GM19395 (cell line): ENCODE results near the gene ESPL1.
"Not testable (repeated sequence)": the region's sequence is repeated elsewhere in the genome, so short reads cannot be mapped to it uniquely, and the experiment has no call there.

Experiments used
- ATAC-seq: cut with Tn5 transposase; IDR thresholded peaks from one replicate; pipeline ENCODE4 v1.9.1; 2021; ENCODE audit warnings: mild to moderate bottlenecking, moderate library complexity; ENCODE audit not compliant: unreplicated experiment

Gene ESPL1

DNA sequence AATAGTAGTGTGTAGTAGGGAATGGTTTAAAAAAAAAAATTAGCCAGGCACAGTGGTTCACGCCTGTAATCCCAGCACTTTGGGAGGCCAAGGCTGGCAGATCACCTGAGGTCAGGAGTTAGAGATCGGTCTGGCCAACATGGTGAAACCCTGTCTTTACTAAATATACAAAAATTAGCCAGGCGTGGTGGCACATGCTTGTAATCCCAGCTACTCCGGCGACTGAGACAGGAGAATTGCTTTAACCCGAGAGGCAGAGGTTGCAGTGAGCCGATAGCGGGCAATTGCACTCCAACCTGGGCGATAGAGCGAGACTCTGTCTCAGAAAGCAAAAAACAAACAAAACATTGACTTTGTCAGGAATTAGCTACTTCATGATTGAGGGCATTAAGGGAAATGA is 29.0 kb downstream of the ESPL1 start:
- ATAC-seq: not testable (repeated sequence)

DNA sequence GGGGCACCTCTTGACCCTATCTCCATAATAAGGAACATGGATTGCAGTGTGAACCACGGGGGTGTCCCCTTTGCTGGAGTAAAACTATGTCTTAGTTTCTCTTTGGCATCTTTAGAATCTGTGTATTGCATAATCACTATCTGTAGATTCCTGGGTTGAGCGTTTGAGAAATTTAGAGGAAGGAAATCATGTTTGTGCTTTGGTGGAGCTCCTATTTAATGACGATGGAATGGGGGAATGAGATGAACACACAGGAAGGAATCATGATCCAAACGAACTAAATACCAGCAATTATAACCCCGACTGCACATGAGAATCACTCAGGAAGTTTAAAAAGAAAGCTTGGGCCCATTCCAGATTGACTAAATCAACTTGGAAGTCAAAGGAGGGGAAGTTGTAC is 30.1 kb downstream of the ESPL1 start:
- ATAC-seq: no peak

DNA sequence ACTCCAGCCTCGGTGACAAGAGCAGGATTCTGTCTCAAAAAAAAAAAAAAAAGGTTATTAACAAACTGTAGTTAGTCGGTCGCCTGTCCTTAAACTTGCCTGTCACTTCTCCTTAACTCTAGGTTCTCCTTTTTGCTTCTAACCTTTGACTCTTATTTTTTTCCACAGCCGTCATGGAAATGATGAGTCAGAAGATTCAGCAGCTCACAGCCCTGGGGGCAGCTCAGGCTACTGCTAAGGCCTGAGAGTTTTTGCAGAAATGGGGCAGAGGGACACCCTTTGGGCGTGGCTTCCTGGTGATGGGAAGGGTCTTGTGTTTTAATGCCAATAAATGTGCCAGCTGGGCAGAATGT is 31.0 kb downstream of the ESPL1 start:
- ATAC-seq: no peak

DNA sequence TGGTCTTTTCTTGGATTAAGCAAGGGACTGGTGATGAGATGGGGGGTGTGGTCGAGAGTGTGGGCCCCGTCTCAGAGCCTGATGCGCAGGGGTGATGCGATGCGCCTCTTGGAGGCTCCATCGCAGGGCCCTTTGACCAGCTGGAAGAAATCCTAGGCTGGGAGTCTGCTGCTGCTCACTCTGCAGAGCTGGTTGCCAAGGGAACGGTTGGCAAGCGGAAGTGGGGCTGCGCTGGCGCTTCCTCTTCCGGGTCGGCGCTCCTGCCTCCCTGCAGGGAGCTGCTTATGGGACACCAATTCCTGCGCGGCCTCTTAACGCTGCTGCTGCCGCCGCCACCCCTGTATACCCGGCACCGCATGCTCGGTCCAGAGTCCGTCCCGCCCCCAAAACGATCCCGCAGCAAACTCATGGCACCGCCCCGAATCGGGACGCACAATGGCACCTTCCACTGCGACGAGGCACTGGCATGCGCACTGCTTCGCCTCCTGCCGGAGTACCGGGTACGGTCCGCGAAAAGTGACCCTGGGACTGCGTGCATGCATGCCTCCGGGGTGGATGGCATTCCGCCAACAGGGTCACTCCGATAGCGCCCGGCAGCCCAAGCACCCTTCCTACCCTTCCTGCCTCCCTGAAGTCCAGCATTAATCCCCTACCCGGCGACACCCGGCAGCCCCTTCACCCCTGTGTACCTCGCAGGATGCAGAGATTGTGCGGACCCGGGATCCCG is 31.5 kb downstream of the ESPL1 start, which contains the start of gene MYG1:
Gene MYG1, plus strand, starts transcription at position 242 of the 727 bp plus-strand sequence. Its CDS starts 43 bp downstream, at position 285.
- ATAC-seq: peak; percentile 77

DNA sequence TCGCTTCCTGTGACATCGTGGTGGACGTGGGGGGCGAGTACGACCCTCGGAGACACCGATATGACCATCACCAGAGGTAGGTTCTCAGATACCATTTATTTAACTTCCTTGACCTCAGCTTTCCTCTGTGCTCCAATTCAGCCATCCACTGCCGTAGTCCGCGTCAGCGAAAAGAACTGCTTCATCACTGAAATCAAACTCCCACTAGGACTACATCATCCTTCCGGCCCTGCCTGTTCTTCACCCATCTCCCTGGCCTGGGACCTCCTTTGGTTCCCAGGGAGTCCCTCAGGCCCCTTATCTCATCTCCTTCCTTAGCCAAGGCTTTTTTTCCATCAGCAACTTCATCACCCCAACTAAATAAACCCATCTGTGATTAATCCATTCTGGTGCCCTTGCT is 32.1 kb downstream of the ESPL1 start:
- ATAC-seq: no peak

DNA sequence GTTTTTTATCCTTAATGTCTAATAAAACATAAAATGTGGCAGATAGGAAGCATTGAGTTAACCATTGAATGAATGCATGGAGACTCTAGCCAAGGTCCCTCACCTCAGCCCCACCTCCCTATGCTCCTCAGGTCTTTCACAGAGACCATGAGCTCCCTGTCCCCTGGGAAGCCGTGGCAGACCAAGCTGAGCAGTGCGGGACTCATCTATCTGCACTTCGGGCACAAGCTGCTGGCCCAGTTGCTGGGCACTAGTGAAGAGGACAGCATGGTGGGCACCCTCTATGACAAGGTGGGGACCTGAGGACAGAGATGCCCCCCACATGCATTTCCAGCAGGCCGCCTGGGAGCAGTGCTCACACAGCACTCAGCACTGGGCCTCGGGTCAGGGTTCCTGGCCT is 34.8 kb downstream of the ESPL1 start:
- no peak for ATAC-seq

DNA sequence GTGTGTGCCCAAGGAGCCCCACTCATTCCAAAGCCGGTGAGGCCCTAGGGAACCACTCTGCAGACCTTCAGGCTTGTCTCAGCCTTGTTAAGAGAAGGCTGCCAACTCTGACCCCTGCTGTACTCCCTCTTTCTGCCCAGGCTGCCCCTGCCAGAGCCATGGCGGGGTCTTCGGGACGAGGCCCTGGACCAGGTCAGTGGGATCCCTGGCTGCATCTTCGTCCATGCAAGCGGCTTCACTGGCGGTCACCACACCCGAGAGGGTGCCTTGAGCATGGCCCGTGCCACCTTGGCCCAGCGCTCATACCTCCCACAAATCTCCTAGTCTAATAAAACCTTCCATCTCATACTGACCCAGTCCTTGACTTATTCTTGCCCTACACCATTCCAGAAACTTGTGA is 38.7 kb downstream of the ESPL1 start:
- ATAC-seq: no peak

DNA sequence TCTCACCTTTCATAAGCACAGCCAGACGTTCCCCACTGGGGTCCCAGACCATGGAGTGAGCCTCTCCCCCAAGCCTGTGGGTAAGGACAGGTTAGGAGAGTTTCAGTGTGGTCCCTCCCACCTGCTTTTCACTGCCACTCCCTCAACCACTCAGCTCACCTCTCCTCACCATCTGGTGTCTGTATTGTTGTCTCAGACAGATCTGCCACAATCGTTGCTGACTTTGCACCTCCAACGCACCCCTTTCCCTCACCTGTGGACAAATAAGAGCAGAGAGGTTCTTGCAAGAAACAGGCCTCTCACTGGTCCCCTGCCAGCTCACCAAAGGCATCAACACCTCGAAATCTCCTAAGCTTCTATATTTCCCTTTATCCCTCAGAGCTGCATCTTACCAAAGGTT is 40.2 kb downstream of the ESPL1 start:
- no peak for ATAC-seq

DNA sequence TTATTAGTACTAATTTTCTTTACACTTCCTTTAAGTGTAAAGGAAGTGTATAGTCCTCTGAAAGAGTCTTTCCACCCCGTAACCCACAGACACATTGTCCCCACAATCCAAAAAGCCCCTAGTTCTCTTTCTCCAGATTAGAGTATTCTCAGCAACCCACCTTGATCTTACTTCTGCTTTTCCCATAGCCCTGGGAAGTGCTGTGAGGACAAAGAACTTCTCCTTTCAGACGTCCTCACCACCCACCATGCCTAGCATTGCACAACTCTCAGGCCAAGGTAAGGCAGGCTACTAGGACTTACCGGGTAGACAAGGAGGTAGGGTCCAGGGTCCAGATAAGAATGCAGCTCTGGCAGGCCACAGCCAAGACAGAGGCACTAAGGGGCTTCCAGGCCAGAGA is 45.9 kb downstream of the ESPL1 start:
- ATAC-seq: no peak

DNA sequence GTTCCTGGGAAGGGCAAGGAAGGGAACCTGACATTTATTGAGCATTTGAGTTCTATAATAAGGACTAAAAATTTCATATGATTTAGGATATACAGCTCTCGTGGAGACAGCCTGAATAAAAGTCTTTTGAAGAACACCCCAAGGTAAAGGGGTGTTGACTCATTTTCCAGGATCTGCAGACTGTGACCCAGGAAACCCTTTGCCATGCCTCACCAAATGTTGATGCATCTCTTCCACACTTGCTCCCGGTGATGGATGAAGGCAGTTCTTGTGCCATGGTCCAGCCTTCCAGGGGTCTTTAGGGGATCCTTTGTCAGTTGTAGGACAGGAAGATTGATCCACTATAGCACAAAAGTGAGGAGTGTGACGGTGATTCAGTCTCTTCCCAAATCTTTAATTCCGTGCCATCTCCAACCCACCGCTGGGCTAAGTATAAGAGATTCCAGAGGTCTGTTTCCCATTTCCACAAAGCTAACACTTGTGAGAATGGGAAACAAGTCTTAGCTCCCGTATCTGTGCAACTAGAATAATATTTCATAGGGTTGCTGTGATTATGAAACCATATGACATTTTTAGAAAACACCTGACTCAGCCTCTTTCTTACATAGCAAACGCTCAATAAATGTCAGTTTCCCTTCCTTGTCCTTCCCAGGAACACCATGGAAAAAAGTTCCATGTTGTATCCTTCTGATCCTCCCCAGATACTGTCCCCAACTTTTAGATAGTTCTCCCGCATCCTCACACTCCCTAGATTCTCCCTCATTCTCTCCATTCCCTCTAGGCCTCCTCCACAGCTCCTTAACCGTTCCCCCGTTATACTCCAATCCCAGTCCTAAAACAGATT is 52.5 kb downstream of the ESPL1 start:
- ATAC-seq: no peak

DNA sequence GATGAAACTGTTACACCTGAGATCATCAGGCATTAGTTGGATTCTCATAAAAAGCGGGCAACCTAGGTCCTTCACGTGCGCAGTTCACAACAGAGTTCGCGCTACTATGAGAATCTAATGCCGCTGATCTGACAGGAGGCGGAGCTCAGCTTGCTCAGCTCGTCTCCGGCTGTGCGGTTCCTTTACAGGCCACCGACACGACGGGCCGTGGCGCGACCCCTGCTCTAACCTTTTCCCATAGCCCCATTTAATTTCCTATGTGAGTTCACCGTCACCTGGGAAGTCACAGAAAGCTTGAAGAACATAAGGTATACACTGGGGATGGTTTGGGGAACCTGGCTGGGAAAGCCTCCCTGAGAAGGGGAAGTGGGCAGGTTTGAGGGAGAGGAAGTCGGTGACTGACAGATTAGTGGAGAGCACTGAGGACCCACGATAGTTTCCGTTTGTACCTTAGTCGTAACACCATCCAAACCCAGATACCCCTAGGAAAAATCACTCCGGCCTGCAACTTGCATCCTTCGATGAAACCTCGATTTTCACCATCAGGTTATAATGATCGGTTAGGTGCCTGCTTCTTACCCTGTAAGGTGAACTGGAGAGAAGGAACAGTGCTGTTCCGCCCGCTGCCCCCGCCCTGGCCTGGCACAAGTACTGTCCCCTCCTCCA is 56.1 kb downstream of the ESPL1 start:
- peak; percentile 42 for ATAC-seq

DNA sequence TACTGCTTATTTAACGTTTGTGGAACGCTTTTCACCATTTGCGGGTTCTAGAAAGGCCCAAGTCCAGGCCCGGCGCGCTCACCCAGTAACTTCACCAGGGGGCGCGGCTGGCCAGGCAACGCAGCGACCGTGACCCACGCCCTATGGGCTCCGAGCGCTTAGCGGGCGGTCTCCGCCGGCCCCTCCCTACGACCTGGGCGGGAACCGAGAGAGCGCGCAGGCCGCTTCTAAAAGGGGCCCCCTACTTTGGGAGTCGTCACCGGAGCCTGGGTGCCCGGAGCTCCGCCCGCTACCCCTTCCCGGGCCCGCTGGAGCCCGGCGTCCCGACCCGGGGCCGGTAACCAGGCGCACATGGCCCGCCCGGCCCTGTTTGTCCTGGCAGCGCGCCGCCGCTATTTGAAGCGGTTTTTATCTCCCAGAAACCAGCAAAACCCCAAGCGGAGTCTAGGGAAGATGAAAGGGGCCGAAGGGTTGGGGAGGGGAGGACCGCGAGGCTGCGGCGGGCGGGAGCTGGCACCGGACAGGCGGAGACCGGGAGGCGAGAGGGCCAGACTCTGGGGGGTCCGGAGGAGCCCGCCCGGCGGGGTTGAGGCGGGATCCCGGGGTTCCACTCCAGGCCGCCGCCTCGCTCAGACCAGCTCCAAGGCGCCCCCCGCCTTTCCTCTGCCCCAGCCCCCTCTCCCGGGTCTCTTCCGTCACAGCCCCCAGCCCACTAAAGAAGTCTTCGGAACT is 56.8 kb downstream of the ESPL1 start:
- ATAC-seq: peak; percentile 49

DNA sequence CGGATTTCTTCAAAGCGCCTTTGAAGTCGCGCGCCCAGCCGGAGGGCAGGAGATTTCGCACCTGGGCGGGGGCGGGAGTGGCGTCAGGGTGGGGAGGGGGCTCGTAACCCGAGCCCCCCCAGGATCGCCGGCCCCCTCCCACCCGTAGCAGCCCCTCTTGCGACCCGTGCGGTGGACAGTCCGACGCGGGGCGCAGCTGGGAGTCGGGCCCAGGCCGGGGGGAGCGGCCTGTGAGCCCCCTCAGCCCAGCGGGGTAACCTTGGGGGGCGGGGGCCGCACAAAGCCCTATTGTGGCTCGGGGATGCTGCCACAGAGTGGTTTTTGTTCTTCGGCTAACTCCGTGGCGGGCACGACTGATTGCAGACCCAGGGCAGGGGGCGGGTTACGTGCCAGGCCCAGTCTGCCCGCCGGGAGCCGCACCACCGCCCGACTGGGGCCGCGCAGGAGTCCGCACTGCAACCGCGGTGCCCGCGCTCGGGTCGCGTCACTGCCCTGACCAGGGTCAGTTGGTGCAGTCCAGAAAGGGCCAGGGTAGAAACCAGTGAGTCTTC is 57.5 kb downstream of the ESPL1 start:
- ATAC-seq: no peak

DNA sequence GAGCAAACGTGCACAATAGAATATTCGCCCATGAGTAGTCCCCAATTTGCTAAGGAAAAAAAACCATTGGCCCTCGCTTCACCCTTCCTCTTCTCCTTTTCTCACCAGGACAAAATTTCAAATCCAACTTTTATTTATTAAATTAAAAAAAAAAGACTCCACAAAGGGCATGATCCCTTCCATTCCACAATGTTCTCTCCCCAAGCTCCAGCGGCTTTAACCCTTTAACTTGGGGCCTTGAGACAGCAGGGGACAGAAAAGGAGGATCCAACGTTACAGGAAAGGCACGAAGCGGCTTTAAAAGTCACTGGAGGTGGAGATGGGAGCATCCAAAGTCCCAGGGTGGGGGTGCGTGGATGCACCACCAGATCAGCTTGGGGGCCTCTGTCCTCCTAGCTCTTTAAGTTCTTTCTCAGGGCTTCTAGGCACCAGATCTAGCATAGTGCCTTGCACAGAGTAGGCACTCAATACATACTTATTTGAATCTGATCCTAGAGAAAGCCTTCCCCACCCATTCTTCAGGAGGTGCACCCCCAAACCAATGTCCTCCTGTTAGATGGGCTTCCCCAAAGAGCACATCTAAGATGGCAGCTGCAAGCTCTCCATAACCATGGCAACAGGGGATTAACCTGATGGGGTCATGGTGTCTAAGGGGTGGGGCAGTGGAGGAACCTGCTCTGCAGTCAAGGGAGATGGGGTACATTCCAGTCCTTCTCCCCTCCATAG is 58.5 kb downstream of the ESPL1 start:
- no peak for ATAC-seq

DNA sequence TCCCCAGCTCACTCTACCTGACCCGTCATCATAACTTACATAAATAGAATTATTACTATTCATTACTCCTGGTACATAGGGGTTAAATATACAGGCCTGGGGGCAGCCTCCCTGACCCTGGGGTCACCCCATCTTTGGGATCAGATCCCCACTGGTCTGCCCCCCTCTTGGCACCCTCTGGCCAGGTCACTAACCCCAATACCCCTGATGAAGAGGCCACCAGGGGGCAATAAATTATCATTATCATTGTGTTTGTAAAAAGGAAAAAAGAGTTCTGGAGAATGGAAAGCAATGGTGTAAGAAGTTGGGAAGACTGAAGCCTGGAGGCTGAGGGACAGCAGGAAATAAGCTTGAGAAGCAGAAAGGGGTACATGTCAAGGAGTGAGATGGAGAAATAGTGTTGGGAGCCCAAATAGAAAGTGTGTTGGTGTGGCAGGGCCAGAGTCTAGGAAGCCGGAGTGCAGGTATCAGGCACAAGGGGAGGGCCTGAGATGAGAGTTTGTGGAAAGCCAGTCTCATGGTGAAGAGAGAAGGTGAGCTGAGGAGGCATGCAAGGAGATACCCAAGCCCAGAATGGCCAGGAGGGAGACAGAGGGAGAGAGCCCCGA is 59.4 kb downstream of the ESPL1 start:
- ATAC-seq: no peak

DNA sequence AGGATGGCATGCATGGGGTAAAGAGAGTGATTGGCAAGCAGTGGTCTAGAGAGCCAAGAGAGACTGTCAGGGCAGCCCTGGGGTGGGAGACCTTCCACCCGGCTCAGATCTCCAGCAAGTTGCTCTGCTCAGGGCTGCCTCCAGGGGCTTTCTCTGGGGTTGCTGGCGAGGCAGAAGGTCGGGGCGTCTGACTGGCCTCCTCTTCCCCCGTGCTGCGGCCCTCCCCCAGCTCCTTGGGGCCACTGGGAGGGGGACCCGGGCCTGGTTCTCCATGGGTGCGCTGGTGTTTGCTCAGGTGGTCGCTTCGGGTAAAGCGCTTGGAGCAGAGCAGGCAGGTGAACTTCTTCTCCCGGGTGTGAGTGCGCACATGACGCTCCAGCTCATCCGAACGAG is 59.9 kb downstream of the ESPL1 start:
- no peak for ATAC-seq

DNA sequence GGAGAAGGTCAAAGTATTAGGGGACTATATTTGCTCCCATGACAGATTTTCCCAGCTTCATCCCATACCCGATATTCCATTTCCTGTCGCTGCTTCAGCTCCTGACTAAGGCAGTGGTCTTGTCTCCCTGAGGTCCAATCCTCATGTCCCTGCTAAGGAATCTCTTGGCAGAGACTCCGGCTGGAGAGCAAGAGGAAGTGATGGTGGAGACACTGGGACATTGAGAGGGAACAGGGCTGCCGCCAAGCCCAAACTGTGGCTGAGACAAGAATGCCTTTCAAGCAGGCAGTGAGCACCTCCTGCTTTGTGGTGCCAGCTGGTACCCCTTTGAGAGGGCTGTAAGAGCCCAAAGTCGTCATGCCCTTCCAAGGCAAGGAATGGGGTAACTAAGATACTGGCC is 62.6 kb downstream of the ESPL1 start:
- ATAC-seq: no peak

DNA sequence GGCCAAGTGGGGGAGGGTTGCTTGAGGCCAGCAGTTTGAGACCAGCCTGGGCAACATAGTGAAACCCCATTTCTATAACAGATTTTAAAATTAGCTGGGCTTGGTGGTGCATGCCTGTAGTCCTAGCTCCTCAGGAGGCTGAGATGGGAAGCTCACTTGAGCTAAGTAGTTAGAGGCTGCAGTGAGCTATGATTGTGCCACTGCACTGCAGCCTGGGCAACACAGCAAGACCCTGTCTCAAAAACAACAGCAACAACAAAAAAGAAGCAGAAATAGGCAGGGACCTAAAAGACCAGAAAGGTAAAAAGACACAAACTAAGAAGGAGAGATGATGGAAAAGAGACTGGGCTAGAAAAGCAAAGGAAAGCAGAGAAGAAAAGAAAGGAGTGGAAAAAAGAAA is 64.2 kb downstream of the ESPL1 start:
- ATAC-seq: not testable (repeated sequence)

DNA sequence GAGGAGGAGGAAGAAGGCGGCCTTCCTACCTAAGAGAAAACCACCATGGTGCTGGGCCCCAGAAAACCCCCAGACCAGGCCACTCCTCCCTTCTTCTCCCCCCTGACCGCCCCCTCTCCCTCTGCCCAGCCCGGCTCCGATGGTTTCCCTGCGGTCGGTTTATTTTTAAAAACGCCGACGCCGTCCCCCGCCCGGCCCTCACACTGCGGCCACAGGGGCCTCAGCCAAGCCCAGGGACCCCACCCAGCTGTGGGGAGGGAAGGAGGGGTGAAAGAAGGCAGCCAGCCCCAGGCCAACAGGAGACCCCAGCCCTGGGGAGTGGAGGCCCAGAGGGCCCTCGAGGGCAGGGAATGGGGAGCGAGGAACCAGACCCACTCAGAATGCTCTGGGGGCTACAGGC is 64.6 kb downstream of the ESPL1 start:
- ATAC-seq: no peak

DNA sequence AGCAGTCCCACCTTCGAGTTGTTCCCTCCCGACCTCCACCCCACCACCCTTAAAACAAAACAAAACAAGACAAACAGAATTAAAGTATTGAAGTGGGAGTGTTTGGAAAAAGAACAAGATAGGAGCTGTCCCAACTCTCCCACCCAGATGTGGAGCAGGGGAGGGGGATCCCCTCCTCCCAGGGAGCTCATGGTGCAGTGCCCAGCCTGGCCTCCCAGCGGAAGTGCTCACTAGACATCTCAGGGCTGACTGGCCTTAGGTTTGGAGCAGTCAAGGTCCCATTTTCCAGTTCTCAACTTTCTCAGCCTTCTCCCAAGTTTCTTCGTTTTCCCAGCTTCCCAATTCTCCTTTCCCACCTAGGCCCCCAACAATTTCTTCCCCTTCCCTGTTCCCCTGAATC is 65.2 kb downstream of the ESPL1 start:
- ATAC-seq: no peak
